ENCODE measurements around the gene PCBP2.
"Not testable (repeated sequence)": the region's sequence is repeated elsewhere in the genome, so short reads cannot be mapped to it uniquely, and the experiment has no call there.

The PCBP2 gene

DNA sequence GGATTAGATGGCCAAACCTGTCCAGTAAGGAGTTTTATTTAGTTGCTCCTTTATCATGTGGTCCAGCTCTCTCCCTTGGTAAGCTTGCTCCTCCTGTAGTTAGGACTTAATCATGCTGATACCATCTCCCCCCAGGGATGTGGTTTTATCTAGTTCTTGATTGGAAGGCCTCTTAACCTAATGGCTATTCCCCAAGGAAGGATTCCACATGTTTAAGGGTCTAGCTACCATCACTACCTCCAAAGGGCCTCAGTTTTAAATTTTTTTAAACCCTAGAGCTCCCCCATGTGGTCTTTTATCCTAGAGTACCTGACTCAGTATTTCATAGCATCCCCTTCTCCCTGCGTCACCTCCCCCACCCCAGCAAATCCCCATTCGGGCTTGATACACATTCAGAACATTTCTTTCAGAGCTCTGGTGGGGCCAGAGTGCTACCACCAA lies 24.9 kb downstream of the PCBP2 start:
- Histone ChIP-seq H3K27me3 (replicated peaks; ENCODE audit: control insufficient read depth, insufficient read depth, low read length) (no peaks in the 10 kb centered on the region), H3K36me3 (ENCODE audit: control insufficient read depth, insufficient read depth, low read length, severe bottlenecking) (peaks cover 87% of the 10 kb centered on the region)
- DNase-seq (ENCODE audit: low read depth), result peak; percentile 54

DNA sequence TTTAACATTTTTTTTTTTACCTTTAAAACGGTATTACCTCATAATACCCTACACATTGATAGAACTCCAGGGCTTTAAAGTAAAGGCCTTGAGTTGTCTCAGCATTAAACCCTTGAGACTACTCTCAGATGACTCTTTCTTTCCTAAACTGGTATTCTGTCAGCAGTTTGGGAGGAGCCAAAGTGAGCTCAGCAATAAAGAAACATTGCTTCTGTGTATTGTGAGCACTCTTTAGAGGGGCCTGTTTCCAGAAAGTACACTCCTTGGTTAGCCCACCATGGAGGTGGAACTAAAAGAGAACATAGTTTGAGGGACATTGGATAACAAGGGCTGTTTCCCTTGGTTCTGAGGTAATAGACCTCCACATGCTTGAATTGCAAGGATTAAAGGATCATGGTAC lies 27.0 kb downstream of the PCBP2 start:
- H3K36me3 ChIP-seq (ENCODE audit: control insufficient read depth, insufficient read depth, low read length, severe bottlenecking), result peaks cover 86% of the 10 kb centered on the region
- peak overlapping the region; percentile 29 for H3K9ac ChIP-seq (ENCODE audit: low read length)
- no peaks in the 10 kb centered on the region for H3K27me3 ChIP-seq (replicated peaks; ENCODE audit: control insufficient read depth, insufficient read depth, low read length)
- no peak overlapping the region for H3K4me3 ChIP-seq (ENCODE audit: low read length)
- no peak for DNase-seq (ENCODE audit: low read depth)
- H3K9me3 ChIP-seq (ENCODE audit: control insufficient read depth, low read length), result no peaks in the 10 kb centered on the region
- peaks cover 68% of the 10 kb centered on the region for H3K4me1 ChIP-seq (ENCODE audit: control insufficient read depth, insufficient read depth, low read length)

More for the DNA sequence above, 24.9 kb downstream of the PCBP2 start:
- Histone ChIP-seq H3K4me1 (ENCODE audit: control insufficient read depth, insufficient read depth, low read length) (peaks cover 84% of the 10 kb centered on the region), H3K4me3 (ENCODE audit: low read length) (no peak overlapping the region), H3K9ac (ENCODE audit: low read length) (peak overlapping the region; percentile 60), H3K9me3 (ENCODE audit: control insufficient read depth, low read length) (no peaks in the 10 kb centered on the region)

DNA sequence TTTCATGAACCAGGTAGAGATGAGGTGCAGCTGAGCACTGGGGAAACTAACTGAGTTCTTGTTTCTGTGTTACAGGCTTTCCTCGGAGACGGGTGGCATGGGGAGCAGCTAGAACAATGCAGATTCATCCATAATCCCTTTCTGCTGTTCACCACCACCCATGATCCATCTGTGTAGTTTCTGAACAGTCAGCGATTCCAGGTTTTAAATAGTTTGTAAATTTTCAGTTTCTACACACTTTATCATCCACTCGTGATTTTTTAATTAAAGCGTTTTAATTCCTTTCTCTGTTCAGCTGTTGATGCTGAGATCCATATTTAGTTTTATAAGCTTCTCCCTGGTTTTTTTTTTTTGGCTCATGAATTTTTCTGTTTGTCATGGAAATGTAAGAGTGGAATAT lies 27.4 kb downstream of the PCBP2 start:
- Histone ChIP-seq H3K27me3 (replicated peaks; ENCODE audit: control insufficient read depth, insufficient read depth, low read length) (no peaks in the 10 kb centered on the region), H3K4me1 (ENCODE audit: control insufficient read depth, insufficient read depth, low read length) (peaks cover 64% of the 10 kb centered on the region), H3K4me3 (ENCODE audit: low read length) (no peak overlapping the region), H3K36me3 (ENCODE audit: control insufficient read depth, insufficient read depth, low read length, severe bottlenecking) (peaks cover 82% of the 10 kb centered on the region), H3K9ac (ENCODE audit: low read length) (no peak overlapping the region), H3K9me3 (ENCODE audit: control insufficient read depth, low read length) (no peaks in the 10 kb centered on the region)
- no peak for DNase-seq (ENCODE audit: low read depth)

DNA sequence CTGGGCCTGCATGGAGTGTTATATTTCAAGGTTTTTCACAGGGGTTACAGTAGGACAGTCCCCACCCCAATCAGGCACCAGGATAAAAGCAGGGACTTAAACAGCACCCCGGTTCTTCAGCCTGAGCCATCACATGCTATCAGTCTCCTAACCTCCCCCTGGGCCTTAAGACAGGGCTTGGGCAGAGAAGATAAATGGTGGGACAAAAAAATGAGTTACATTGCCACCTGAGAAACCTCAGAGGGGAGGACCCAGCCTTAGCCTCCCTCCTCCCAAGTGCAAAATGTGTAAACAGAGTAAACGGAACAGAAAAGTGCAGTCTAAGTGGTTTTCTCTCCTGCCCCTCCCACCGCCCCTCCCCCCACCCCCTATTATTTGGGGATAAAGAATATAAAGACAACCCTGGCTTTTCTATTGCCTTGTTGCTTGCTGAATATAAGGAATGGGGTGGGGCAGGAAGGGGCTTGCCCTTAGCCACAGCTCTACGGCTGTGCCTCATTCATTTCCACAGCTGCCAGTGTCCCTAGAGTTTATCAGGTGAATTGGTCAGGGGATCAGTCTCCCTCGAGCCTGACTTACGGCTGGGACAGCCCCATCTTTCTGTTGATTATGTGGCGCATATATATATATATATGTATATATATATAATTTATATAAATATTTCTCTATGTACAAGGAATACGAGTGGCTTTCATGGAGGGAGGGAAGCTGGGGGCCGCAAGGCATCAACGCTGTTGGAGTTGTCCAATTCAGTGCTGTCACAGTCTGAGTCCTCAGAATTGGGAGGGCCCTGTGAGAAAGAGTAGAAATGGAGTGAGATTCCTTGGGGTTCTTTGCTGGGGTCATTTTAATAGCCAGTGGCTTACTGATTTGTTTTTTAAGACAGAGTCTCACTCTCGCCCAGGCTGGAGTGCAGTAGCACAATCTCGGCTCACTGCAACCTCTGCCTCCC lies 28.9 kb downstream of the PCBP2 start:
- H3K4me1 ChIP-seq (ENCODE audit: control insufficient read depth, insufficient read depth, low read length), result peaks cover 53% of the 10 kb centered on the region
- peak overlapping the region; percentile 52 for H3K9ac ChIP-seq (ENCODE audit: low read length)
- DNase-seq (ENCODE audit: low read depth), result peak; percentile 22
- no peaks in the 10 kb centered on the region for H3K9me3 ChIP-seq (ENCODE audit: control insufficient read depth, low read length)
- peaks cover 76% of the 10 kb centered on the region for H3K36me3 ChIP-seq (ENCODE audit: control insufficient read depth, insufficient read depth, low read length, severe bottlenecking)
- H3K27me3 ChIP-seq (replicated peaks; ENCODE audit: control insufficient read depth, insufficient read depth, low read length), result no peaks in the 10 kb centered on the region
- no peak overlapping the region for H3K4me3 ChIP-seq (ENCODE audit: low read length)

DNA sequence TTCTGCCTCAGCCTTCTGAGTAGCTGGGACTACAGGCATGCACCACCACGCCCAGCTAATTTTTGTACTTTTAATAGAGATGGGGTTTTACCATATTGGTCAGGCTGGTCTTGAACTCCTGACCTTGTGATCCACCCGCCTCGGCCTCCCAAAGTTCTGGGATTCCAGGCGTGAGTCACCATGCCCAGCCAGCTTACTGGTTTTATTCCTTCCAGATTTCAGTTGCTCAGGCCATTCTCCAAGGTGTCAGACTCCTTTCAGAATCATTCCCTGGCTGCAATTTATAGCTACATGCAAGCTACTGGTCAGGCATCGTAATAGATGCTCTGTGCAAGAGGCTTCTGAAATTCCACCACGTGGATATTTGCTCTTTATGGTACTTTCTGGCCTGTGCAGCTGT lies 29.6 kb downstream of the PCBP2 start:
- not testable (repeated sequence) for H3K9me3 ChIP-seq (ENCODE audit: control insufficient read depth, low read length); H3K4me3 ChIP-seq (ENCODE audit: low read length)
- DNase-seq (ENCODE audit: low read depth), result peak; percentile 60

DNA sequence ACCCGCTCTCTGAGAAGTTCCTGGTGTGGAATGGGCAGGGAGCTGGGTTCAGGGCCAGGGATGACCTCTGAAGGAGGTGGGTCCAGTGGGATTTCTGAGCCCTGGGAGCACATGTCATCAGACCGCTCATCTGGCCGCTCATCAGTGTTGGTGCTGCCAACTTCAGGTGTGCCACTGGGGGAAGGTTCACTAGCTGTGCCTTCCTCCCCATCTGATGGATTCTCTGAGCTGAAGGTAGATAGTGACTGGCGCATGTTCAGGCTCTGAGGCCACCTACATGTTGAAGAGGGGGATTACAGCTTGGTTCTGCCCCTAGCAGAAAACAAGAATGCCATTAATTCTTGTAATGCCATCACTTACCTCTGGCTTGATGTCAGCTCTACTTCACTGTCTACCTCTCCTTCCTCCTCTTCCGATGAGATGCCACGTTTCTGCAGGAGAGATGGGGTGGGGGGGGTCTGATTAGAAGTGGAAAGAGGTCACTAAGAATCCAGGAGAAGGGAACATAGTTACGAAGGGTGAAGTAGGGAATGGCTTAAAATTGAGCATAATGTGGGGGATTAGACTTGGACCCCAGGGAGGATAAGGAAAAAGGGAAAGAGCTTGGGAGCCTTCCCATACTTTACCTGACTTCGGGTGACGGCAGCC lies 30.2 kb downstream of the PCBP2 start:
- Histone ChIP-seq H3K36me3 (ENCODE audit: control insufficient read depth, insufficient read depth, low read length, severe bottlenecking) (peaks cover 69% of the 10 kb centered on the region), H3K4me1 (ENCODE audit: control insufficient read depth, insufficient read depth, low read length) (peaks cover 40% of the 10 kb centered on the region), H3K4me3 (ENCODE audit: low read length) (no peak overlapping the region), H3K9ac (ENCODE audit: low read length) (no peak overlapping the region), H3K27me3 (replicated peaks; ENCODE audit: control insufficient read depth, insufficient read depth, low read length) (no peaks in the 10 kb centered on the region), H3K9me3 (ENCODE audit: control insufficient read depth, low read length) (no peaks in the 10 kb centered on the region)
- DNase-seq (ENCODE audit: low read depth), result no peak

More for the DNA sequence above, 29.6 kb downstream of the PCBP2 start:
- H3K9ac ChIP-seq (ENCODE audit: low read length); H3K27me3 ChIP-seq (replicated peaks; ENCODE audit: control insufficient read depth, insufficient read depth, low read length): not testable (repeated sequence)
- Histone ChIP-seq H3K4me1 (ENCODE audit: control insufficient read depth, insufficient read depth, low read length) (peaks cover 46% of the 10 kb centered on the region), H3K36me3 (ENCODE audit: control insufficient read depth, insufficient read depth, low read length, severe bottlenecking) (peaks cover 75% of the 10 kb centered on the region)

DNA sequence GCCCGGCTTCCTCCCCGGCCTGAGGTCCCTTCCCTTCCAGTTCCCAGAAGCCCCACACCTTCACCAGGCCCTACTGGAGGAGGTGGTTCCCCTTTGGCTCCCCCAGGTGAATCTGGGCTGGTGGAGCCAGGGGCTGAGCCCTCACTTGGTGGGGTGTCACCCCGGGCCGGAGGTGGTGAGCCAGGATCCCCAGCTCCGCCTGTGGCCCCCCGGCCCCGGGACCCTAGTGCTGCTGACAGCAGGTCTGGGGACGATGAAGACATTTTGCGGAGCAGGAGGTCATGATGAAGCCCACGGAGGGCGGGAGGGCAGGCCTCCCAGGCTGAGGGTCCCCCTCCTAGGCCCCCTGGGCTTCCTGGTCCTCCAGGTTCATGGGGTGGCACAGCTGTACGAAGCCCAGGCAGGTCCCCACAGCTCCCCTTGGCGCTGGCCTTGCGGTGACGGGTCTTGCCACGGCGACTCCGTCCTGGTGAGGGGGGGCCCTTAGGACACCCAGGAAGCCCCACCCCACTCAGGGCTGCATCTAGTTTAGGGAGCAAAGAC lies 30.8 kb downstream of the PCBP2 start:
- peaks cover 37% of the 10 kb centered on the region for H3K4me1 ChIP-seq (ENCODE audit: control insufficient read depth, insufficient read depth, low read length)
- H3K9me3 ChIP-seq (ENCODE audit: control insufficient read depth, low read length), result no peaks in the 10 kb centered on the region
- peaks cover 64% of the 10 kb centered on the region for H3K36me3 ChIP-seq (ENCODE audit: control insufficient read depth, insufficient read depth, low read length, severe bottlenecking)
- no peak overlapping the region for H3K9ac ChIP-seq (ENCODE audit: low read length)
- H3K27me3 ChIP-seq (replicated peaks; ENCODE audit: control insufficient read depth, insufficient read depth, low read length), result no peaks in the 10 kb centered on the region
- DNase-seq (ENCODE audit: low read depth), result no peak
- H3K4me3 ChIP-seq (ENCODE audit: low read length), result no peak overlapping the region

DNA sequence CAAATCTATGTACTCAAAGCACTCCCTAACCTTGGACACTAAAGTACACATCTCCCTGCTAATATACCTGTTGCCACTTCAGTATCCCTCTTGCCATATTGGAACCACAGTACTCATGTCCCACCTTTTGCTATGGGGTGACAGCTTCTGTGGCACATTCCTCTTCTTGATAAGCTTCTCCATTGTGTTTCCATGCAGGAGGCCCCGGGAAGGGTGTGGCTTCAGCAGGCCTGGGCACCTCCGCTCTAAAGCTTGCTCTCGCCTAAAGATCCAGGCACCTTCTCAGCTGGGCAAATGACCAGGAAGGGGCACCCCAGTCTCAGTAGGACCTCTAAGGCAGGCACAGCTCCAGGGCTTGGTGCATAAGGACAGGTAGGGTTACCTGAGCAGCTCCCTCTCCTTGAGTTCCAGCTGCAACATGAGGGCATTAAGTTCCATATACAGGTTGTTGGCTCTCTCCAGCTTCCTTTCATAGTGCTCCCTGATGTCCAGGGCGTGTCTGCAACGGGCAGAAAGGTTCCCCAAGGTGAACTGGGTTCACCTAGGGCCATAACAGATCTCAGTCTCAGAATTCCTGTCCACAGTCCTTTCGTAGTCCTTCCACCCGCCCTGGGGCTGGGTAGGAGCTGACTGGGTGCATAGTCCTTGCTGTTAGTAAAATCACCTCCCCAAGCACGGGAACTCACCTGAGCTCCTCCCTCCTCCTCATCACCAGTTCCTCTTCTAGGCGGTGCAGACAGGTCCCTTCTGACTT lies 31.5 kb downstream of the PCBP2 start:
- Histone ChIP-seq H3K4me3 (ENCODE audit: low read length) (no peak overlapping the region), H3K4me1 (ENCODE audit: control insufficient read depth, insufficient read depth, low read length) (peaks cover 29% of the 10 kb centered on the region), H3K36me3 (ENCODE audit: control insufficient read depth, insufficient read depth, low read length, severe bottlenecking) (peaks cover 59% of the 10 kb centered on the region), H3K27me3 (replicated peaks; ENCODE audit: control insufficient read depth, insufficient read depth, low read length) (no peaks in the 10 kb centered on the region), H3K9ac (ENCODE audit: low read length) (no peak overlapping the region), H3K9me3 (ENCODE audit: control insufficient read depth, low read length) (no peaks in the 10 kb centered on the region)
- DNase-seq (ENCODE audit: low read depth), result no peak

DNA sequence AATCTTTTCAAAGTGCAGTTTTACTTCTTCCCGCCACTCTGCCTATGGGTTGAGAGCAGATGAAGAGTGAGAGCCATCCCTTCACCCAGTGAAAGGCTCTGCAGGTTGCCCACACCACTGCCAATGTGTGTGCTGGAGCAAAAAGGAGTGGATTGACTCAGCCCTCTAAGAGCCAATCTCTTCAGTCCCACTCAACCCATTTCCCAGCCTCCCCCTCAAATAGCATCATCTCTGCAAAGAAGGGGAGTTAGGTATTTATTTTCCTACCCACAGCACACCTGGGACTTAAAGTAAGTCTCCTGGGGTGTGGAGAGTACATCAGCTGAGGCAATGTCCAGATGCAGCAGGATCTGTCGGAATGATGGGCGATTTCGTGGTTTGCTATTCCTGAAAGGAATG lies 32.1 kb downstream of the PCBP2 start:
- Histone ChIP-seq H3K4me3 (ENCODE audit: low read length) (no peak overlapping the region), H3K9ac (ENCODE audit: low read length) (no peak overlapping the region), H3K4me1 (ENCODE audit: control insufficient read depth, insufficient read depth, low read length) (peaks cover 24% of the 10 kb centered on the region), H3K36me3 (ENCODE audit: control insufficient read depth, insufficient read depth, low read length, severe bottlenecking) (peaks cover 53% of the 10 kb centered on the region), H3K9me3 (ENCODE audit: control insufficient read depth, low read length) (no peaks in the 10 kb centered on the region), H3K27me3 (replicated peaks; ENCODE audit: control insufficient read depth, insufficient read depth, low read length) (no peaks in the 10 kb centered on the region)
- no peak for DNase-seq (ENCODE audit: low read depth)

DNA sequence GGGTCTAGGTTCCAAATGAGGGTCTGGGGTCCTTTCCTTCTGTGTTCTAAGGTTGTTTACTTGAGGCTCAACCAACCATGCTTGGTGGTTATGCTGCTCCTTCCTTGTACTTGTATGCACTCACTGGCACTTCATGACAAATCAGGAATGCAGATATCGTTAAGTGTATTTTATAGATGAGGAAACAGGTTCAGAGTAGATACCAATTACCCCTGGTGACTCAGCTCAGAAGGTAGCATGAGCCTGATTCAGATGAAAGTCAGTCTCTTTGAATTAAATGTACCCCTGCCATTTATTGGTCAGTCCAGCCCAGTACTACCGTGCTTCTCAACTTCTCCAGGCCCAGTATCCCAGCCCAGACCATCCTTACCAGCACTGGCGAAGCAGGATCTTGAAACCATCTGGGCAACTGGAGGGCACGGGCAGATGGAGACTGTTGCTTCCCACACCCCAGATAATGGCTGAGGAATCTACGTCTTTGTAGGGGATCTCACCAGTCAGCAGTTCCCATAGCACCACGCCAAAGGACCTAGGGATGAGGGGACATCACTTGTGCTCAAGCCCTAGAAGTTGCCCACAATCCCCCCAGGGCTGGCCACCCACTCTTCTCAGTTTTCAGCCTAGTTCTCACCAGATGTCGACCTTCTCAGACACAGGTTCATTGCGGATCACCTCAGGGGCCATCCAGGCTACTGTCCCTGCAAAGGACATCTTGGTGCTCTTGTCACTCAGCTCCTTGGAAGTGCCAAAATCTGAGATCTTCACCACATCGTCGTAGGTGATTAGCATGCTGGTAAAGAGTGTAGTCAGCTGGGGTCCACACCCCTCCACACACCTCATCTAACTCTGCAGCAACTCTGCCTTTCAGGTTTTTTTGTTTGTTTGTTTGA lies 33.0 kb downstream of the PCBP2 start:
- Histone ChIP-seq H3K9me3 (ENCODE audit: control insufficient read depth, low read length) (no peaks in the 10 kb centered on the region), H3K27me3 (replicated peaks; ENCODE audit: control insufficient read depth, insufficient read depth, low read length) (no peaks in the 10 kb centered on the region), H3K9ac (ENCODE audit: low read length) (no peak overlapping the region), H3K4me1 (ENCODE audit: control insufficient read depth, insufficient read depth, low read length) (peaks cover 15% of the 10 kb centered on the region), H3K4me3 (ENCODE audit: low read length) (no peak overlapping the region), H3K36me3 (ENCODE audit: control insufficient read depth, insufficient read depth, low read length, severe bottlenecking) (peaks cover 43% of the 10 kb centered on the region)
- DNase-seq (ENCODE audit: low read depth), result no peak

Data from adipocyte (in vitro differentiated cells).